HFFc6 (cell line): Measurements from ENCODE around the gene MBD6. TPM values are rescaled to one million over a fixed set of nuclear protein-coding genes. Genes with fewer than 3 reads are reported as not detected.

Experiments used
- DNase-seq: peaks from one replicate; pipeline ENCODE4 v3.0.0-alpha.2; 2018
- H3K27ac Mint-ChIP-seq: 2 replicates; pipeline ENCODE4 v1.8.0; 2020; ENCODE audit warnings: mild to moderate bottlenecking, mixed read lengths
- H3K27me3 Mint-ChIP-seq: 2 replicates; pipeline ENCODE4 v1.8.0; 2021; ENCODE audit warnings: mild to moderate bottlenecking, moderate library complexity, mixed read lengths; ENCODE audit not compliant: insufficient read depth
- H3K36me3 Mint-ChIP-seq: 2 replicates; pipeline ENCODE4 v1.8.0; 2021; ENCODE audit warnings: low read depth, mixed read lengths
- H3K4me1 Mint-ChIP-seq: 2 replicates; pipeline ENCODE4 v1.8.0; 2020; ENCODE audit warnings: low read depth, mixed read lengths
- H3K4me3 Mint-ChIP-seq: 2 replicates; pipeline ENCODE4 v1.8.0; 2020; ENCODE audit warnings: mild to moderate bottlenecking, moderate library complexity, mixed read lengths
- H3K9me3 Mint-ChIP-seq: 2 replicates; pipeline ENCODE4 v1.8.0; 2020; ENCODE audit warnings: mild to moderate bottlenecking, mixed read lengths
- CTCF ChIP-seq: fragments of 200-600 bp; sonication (generic); IDR thresholded peaks from 2 replicates; pipeline ENCODE4 v1.5.0; 2021; ENCODE audit warnings: antibody characterized with exemption, mild to moderate bottlenecking
- total RNA-seq, 6 experiments: library from RNA; stranded (reverse); fragmentation: NEBNext Ultra II Directional; extraction: Animal tissue kit (Norgen Biotek cat#: 25700); gene quantifications; 2 replicates in 1 of 6; 3 replicates in 5 of 6; pipeline ENCODE4 v1.2.3, GENCODE V29; 2021

MBD6 gene
- total RNA-seq, 6 experiments from 2014 or later, result 40.7 to 43.6 (median 42.1) TPM

DNA sequence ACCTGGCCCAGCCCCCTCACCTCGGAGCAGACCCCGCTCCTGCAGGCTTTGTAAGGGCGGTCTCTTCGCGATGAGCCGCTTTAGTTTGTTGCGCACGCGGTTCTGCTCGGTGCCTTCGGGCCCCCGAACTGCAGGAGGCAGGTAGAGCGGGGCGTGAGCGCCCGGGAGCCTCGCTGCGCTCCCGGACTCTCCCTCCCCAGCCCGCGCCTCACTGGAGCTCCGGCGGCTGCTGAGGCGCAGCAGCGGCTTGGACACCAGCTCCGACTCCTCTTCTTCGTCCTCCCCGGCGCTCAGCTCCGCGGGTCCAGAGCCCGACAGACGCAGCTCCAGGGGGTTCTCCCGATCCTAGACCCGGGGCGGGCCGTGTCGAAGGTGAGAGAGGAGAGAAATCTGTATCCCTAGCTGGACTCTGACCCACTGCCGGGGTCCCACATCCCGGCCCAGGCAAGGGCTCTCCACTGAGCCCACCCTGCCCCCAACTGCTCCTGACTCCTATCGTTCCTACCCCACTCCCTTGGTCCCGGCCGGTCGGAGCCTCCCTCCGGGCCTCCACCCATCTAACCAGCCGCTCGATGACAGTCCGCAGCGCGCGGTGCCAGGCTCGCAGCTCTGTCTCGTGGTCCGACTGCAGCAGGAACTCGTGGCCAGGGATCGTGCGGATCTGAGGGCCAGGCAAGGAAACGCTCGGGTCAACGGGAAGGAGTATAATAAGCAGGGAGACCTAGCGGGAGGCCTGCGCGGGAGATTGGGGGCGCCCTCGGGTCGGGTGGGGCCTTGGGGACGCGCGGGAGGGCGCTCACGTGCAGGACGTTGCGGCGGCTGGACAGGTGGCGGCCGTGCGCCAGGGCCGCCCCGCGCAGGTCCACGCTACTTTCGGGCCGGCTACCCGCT is 47.1 kb upstream of the MBD6 start:
- Mint-ChIP-seq H3K36me3 (no peaks in the 10 kb centered on the region; the same call in 1 of the 2 replicates), H3K4me3 (peak overlapping the region; percentile 55), H3K9me3 (no peaks in the 10 kb centered on the region), H3K4me1 (peaks cover 26% of the 10 kb centered on the region), H3K27me3 (peaks cover 45% of the 10 kb centered on the region), H3K27ac (no peak overlapping the region)
- TF ChIP-seq CTCF, result no peak
- no peak for DNase-seq

GRCh38 chr12:57476162-57476992 is 46.2 kb upstream of the MBD6 start:
- Mint-ChIP-seq H3K27ac (no peak overlapping the region), H3K4me3 (no peak overlapping the region), H3K27me3 (peaks cover 50% of the 10 kb centered on the region), H3K9me3 (no peaks in the 10 kb centered on the region), H3K4me1 (peaks cover 26% of the 10 kb centered on the region), H3K36me3 (no peaks in the 10 kb centered on the region; the same call in 1 of the 2 replicates)
- peak; percentile 56 for TF ChIP-seq CTCF
- DNase-seq, result no peak

DNA sequence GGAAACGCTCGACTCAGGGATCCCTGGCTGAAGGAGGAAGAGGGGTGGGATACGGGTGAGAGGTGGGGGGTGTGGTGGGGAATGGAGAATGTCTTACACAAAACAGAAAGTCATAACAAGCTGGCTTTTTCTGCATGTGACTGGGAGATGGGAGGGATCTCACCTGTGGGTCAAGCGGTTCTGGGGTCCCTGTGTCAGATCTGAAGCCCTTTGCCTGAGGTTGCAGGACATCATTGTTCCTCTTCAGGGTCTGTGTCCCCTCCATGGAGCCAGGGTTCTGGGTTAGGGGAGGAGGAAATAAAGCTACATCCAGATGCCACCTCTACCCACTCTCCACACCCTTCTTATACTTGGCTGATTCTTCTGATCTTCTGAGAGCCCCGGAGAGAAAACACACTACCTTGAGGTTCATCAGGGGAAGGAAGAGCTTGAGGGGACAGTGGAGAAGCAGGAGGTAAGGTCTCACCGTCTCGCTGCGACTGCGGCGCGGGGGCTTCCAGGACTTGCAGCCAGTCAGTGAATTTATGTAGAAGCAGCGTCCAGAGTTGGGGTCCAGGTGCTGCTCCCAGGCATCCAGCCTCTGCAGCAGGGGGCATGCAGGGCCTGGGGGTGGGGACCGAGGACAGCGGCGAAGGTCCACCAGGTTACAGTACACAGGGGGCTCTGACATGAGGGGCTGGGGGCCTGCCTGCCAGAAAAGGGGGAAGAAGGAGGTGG is 45.5 kb upstream of the MBD6 start:
- H3K27me3 Mint-ChIP-seq, result peaks cover 46% of the 10 kb centered on the region
- H3K9me3 Mint-ChIP-seq, result no peaks in the 10 kb centered on the region
- H3K36me3 Mint-ChIP-seq, result no peaks in the 10 kb centered on the region; the same call in 1 of the 2 replicates
- no peak overlapping the region for H3K4me3 Mint-ChIP-seq
- no peak for DNase-seq
- no peak overlapping the region for H3K27ac Mint-ChIP-seq
- H3K4me1 Mint-ChIP-seq, result peaks cover 26% of the 10 kb centered on the region
- TF ChIP-seq CTCF, result no peak

- TF ChIP-seq CTCF, result no peak
- no peak for DNase-seq
- H3K4me3 Mint-ChIP-seq, result no peak overlapping the region
- peak overlapping the region; percentile 5; the same call in 1 of the 2 replicates for H3K27ac Mint-ChIP-seq
- no peaks in the 10 kb centered on the region; the same call in 1 of the 2 replicates for H3K36me3 Mint-ChIP-seq
- H3K4me1 Mint-ChIP-seq, result peaks cover 28% of the 10 kb centered on the region
- no peaks in the 10 kb centered on the region for H3K9me3 Mint-ChIP-seq
- peaks cover 39% of the 10 kb centered on the region for H3K27me3 Mint-ChIP-seq
These were observed 44.6 kb upstream of the MBD6 start for GRCh38 chr12:57477710-57478681.
